ENCODE results near the gene ZNHIT6. TPM values are rescaled to one million over a fixed set of nuclear protein-coding genes. Genes with fewer than 3 reads are reported as not detected.

ZNHIT6 gene
- total RNA-seq, 2 donors from 2014 or later, result 18.8 to 24.0 TPM

DNA sequence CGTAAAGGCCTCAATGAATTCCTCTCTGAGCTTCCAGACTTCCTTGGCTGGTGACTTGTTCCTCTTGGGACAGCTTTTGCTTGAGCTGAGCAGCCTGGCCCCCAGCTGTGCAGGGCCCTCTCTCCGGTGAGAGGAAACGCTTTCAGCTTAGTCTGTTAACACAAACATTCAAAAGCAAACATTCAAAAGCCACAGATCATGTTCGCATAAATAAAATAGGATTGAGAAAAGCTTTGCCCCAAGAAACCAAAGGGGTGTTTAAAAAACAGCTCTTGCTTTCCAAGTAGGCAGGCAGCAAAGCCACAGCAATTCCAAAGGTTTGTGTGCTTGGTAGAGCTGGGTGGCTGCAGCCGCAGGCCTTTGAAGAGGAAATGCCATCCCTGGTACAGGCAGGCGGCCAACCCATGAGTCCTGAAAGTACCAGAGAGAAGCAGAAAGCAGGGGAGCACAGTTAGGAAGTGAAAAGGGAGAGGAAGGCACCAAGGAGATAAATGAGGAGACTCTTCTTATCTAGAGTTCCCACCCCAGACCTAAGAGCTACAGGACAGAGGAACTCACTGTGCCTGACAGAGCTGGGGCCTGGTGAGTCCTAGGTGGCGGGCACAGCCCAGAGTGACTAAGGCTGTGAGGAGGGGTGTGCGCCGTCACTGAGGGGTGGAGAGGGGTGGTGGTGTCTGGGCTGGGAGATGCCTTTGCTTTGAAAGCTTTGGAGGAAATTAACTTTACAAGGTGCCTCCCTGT is 79.3 kb downstream of the ZNHIT6 start:
- peaks cover 11 to 23% of the 10 kb centered on the region in 2 donors for H3K36me3 Mint-ChIP-seq (ENCODE audit: insufficient read depth in 2 of 2)
- DNase-seq (no peak), ATAC-seq (replicated peaks in 1 of 2) (no peak)
- H3K9me3 Mint-ChIP-seq, result peaks cover 8 to 9% of the 10 kb centered on the region in 2 donors
- H3K27me3 Mint-ChIP-seq (ENCODE audit: low read depth), result no peaks in the 10 kb centered on the region
- no peak overlapping the region for H3K27ac Mint-ChIP-seq
- H3K4me3 Mint-ChIP-seq, result no peak overlapping the region
- no peaks in the 10 kb centered on the region for H3K4me1 Mint-ChIP-seq (ENCODE audit: low read depth)

DNA sequence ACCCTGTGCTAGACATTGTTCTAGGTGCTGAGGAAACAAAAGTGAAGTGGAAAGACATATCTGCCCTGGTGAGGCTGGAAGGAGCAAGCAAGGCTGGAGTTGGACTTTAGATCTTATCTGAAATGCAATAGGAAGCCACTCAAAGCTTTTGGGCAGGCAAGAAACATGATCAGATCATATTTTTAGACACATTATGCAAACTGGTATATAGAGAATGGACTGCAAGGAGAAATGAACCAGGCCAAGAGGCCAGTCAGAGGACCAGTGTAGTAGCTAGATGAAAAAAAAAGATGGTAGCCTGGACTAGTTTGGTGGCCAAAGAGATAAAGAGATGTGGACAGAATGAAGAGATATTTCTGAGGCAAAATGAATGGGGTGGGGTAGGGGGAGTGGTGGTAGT is 81.4 kb downstream of the ZNHIT6 start:
- no peak overlapping the region for H3K4me3 Mint-ChIP-seq
- no peak for ATAC-seq (replicated peaks in 1 of 2)
- peaks cover 15 to 17% of the 10 kb centered on the region in 2 donors for H3K9me3 Mint-ChIP-seq
- peaks cover 23 to 38% of the 10 kb centered on the region in 2 donors for H3K36me3 Mint-ChIP-seq (ENCODE audit: insufficient read depth in 2 of 2)
- H3K4me1 Mint-ChIP-seq (ENCODE audit: low read depth), result no peaks in the 10 kb centered on the region
- no peak overlapping the region for H3K27ac Mint-ChIP-seq
- no peak for DNase-seq
- no peaks in the 10 kb centered on the region for H3K27me3 Mint-ChIP-seq (ENCODE audit: low read depth)

DNA sequence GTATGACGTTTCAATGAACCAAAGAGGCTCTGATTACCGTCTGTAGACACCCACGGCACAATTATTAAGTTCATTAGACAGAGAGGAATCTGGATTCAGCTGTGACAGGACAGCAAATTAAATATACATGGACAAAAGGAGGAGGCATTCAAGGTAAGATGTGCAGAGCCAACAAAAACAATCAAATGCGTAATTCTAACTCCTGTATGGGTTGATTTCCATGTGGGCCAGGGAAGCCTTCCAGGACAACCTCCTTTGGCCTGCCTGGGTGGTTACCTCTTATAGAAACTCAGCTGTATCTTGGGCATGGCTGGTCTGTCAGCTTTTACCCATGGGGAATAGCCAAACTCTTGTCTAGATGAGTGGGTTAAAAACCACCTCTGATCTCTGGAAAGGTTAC is 83.9 kb downstream of the ZNHIT6 start:
- H3K4me1 Mint-ChIP-seq (ENCODE audit: low read depth), result no peaks in the 10 kb centered on the region
- no peak overlapping the region for H3K4me3 Mint-ChIP-seq
- no peaks in the 10 kb centered on the region for H3K27me3 Mint-ChIP-seq (ENCODE audit: low read depth)
- H3K9me3 Mint-ChIP-seq, result peaks cover 20 to 30% of the 10 kb centered on the region in 2 donors
- no peak overlapping the region for H3K27ac Mint-ChIP-seq
- H3K36me3 Mint-ChIP-seq (ENCODE audit: insufficient read depth in 2 of 2), result peaks cover 29 to 49% of the 10 kb centered on the region in 2 donors
- no peak for DNase-seq
- no peak for ATAC-seq (replicated peaks in 1 of 2)

DNA sequence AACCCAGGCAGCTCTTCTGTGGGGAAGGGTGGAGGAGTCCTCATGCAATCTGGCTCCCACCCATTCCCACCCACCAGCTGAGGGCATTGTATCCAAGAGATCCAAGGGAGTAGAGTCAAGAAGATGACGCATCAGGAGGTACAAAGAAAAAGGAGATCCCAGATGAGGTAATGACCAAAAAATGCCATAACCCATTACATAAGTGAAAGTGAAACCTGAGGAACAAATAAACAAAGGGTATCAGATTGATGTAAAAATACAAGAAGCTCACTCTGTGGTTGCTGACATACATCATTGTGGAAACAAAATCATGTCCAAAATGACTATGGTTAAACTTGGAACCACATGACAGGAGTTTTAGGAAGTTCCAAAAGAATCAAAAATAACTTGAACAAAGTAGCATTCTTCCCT is 85.2 kb downstream of the ZNHIT6 start:
- Mint-ChIP-seq H3K9me3 (peaks cover 20 to 30% of the 10 kb centered on the region in 2 donors), H3K4me3 (no peak overlapping the region), H3K4me1 (ENCODE audit: low read depth) (no peaks in the 10 kb centered on the region), H3K27ac (no peak overlapping the region), H3K27me3 (ENCODE audit: low read depth) (no peaks in the 10 kb centered on the region), H3K36me3 (ENCODE audit: insufficient read depth in 2 of 2) (peaks cover 29 to 43% of the 10 kb centered on the region in 2 donors)
- no peak for DNase-seq
- peak; percentile 58 to 67 for ATAC-seq (replicated peaks in 1 of 2)

DNA sequence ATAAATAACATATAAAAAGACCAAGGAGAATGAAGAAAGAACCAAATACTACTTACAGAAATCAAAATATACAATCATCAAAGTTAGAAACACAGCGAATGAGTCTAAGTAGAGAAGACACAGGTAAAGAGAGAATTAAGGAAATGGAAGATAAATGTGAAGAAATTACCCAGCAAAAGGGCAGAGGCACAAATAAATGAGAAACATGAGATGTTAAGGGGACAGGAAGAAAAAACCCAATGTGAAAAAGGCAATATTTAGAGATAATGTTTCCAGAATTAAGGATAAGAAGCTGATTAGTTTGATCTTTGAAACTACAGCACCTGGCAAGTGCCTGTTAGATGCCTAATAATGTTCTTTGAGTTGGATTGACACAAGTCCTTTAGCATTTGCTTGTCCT is 86.8 kb downstream of the ZNHIT6 start:
- DNase-seq (no peak), ATAC-seq (replicated peaks in 1 of 2) (no peak)
- H3K4me1 Mint-ChIP-seq (ENCODE audit: low read depth), result no peaks in the 10 kb centered on the region
- no peaks in the 10 kb centered on the region for H3K27me3 Mint-ChIP-seq (ENCODE audit: low read depth)
- no peak overlapping the region for H3K27ac Mint-ChIP-seq
- peaks cover 15 to 23% of the 10 kb centered on the region in 2 donors for H3K9me3 Mint-ChIP-seq
- H3K4me3 Mint-ChIP-seq, result no peak overlapping the region
- peaks cover 24 to 38% of the 10 kb centered on the region in 2 donors for H3K36me3 Mint-ChIP-seq (ENCODE audit: insufficient read depth in 2 of 2)

DNA sequence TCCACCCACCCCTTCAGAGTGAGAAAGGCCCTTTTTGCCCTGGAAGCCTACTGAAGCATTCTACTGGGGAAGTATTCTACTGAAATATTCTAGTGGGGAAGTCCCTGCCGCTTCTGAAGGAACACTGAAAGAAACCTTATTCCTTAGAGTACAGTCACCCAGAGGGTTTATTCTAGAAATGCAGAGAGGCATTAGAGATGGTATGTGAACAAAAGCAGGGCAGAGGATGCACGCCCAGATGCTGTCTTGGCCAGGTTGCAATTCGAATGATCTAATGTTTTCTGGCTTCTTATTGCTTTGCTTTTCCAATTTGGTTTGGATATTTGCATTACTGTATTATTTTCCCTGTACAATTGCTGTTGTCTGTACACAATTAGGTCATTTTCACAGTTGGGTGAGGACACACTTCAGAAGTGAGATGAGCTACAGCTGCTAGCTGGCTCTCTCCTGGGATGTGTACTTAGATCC is 90.6 kb downstream of the ZNHIT6 start:
- ATAC-seq (replicated peaks in 1 of 2), result no peak
- DNase-seq, result no peak
- Mint-ChIP-seq H3K27me3 (ENCODE audit: low read depth) (no peaks in the 10 kb centered on the region), H3K27ac (no peak overlapping the region), H3K9me3 (peaks cover 12 to 19% of the 10 kb centered on the region in 2 donors), H3K36me3 (ENCODE audit: insufficient read depth in 2 of 2) (peaks cover 15 to 24% of the 10 kb centered on the region in 2 donors), H3K4me3 (no peak overlapping the region), H3K4me1 (ENCODE audit: low read depth) (no peaks in the 10 kb centered on the region)

DNA sequence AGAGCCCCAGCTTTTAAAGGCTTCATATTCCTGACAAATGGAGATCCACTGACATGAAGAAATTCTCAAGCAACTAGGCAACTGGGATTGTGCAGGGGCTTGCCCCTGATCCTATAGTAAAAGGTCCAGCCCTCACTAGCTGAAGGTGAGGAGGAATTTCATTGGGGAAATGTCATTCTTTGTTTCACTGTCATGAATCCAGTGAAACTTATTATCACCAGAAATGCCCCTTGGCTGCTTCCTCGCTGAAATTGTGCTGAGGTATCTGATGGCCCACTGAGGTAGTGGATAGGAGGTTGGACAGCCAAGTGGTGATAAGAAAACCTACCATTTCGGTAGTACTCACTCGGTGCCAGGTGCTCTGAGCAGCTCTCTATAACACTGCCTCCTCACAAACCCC is 91.5 kb downstream of the ZNHIT6 start:
- Mint-ChIP-seq H3K4me1 (ENCODE audit: low read depth) (no peaks in the 10 kb centered on the region), H3K36me3 (ENCODE audit: insufficient read depth in 2 of 2) (peaks cover 7 to 15% of the 10 kb centered on the region in 2 donors), H3K4me3 (no peak overlapping the region), H3K27me3 (ENCODE audit: low read depth) (no peaks in the 10 kb centered on the region), H3K9me3 (peaks cover 6 to 13% of the 10 kb centered on the region in 2 donors), H3K27ac (no peak overlapping the region)
- DNase-seq, result no peak
- no peak for ATAC-seq (replicated peaks in 1 of 2)

DNA sequence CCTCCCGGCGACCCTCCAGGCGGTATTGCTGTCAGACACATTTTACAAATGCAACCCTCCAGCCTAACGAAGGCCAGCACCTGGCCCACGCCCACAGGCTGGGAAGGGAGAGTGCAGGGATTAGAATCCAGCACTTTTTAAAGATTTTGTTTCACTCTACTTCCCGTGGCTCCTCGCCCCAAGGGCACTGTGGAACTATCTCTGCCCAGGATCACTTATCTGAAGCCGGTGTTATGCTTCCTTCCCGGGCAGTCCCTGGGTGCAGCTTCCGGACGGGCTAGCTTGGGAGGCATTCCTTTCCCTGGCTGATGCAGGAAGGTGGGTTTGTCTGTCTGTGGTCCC is 91.9 kb downstream of the ZNHIT6 start:
- H3K36me3 Mint-ChIP-seq (ENCODE audit: insufficient read depth in 2 of 2), result peaks cover 5 to 12% of the 10 kb centered on the region in 2 donors
- DNase-seq, result no peak
- no peaks in the 10 kb centered on the region for H3K4me1 Mint-ChIP-seq (ENCODE audit: low read depth)
- H3K27ac Mint-ChIP-seq, result no peak overlapping the region
- H3K9me3 Mint-ChIP-seq, result peaks cover 5 to 11% of the 10 kb centered on the region in 2 donors
- H3K4me3 Mint-ChIP-seq, result no peak overlapping the region
- H3K27me3 Mint-ChIP-seq (ENCODE audit: low read depth), result no peaks in the 10 kb centered on the region
- no peak for ATAC-seq (replicated peaks in 1 of 2)

DNA sequence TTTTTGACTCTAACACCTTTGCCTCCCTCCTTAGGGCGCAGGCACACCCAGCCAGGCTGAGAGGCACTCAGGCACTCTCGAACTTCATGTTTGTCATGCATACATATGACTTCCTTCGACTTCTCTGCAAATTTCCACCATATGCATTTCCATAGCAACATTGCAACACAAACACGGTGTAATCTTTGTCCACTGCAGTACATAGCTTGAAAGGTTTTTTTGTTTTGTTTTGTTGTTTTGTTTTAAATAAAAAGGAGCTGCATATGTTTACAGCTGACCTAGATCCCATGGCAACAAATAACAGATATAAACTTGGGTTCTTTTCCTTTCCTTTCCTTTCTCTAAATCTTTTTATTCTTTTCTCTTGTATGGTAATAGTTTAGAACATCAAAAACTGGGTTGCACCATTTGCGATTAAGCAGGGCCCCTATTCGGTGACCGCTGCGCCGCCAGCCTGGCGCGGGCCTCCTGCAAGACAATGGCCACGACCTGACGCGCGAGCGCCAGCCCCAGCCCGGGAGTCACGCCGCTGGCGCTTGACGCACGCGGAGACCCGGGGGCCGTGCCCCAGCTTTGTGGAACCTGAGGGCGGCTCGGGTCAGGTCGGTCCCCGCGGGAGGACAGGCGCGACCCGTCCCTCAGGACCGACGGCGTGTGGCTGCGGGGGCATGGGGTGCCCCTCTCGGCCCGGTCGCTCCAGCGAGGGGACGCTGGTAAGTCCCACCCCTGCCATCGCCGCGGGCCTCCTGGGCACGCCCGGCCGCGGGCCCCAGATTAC is 92.5 kb downstream of the ZNHIT6 start:
- ATAC-seq (replicated peaks in 1 of 2) (no peak), DNase-seq (no peak)
- Mint-ChIP-seq H3K9me3 (peaks cover 4 to 7% of the 10 kb centered on the region in 2 donors), H3K27ac (no peak overlapping the region), H3K4me3 (no peak overlapping the region), H3K4me1 (ENCODE audit: low read depth) (no peaks in the 10 kb centered on the region), H3K27me3 (ENCODE audit: low read depth) (no peaks in the 10 kb centered on the region), H3K36me3 (ENCODE audit: insufficient read depth in 2 of 2) (peaks cover 4 to 7% of the 10 kb centered on the region in 2 donors)

DNA sequence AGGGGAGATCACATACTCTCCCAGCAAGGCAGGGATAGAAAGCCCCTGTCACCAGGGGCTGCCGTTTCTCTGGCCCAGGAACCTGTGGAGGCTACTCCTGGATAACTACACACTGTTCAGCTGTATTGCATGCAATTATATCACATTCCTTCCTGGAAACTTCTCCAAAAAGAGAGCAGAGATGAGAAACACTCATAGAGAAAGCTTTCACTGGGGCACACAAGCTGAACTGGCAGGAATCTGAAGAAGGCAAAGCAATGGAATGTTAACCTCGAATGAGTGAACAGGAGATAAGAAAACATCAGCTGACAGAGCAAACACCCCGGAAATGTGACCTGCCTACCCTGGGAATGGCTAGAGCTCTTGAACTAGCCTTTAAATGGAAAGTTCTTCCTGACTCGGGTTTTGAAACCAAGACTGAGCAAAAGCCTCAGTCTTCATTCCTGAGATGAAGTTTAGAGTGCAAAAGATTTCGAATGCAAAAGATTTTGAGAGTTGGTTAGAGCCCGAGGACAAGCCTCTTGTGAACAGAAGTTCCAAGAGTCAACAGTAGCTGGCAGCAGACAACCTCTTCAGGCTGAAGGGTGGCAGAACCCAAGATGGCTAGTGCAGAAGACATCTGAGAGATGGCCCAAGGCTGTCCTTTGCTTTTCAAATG is 95.4 kb downstream of the ZNHIT6 start:
- peaks cover 0 to 1% of the 10 kb centered on the region in 2 donors for H3K9me3 Mint-ChIP-seq
- ATAC-seq (replicated peaks in 1 of 2) (no peak), DNase-seq (no peak)
- no peak overlapping the region for H3K27ac Mint-ChIP-seq
- no peaks in the 10 kb centered on the region for H3K27me3 Mint-ChIP-seq (ENCODE audit: low read depth)
- peaks cover 1 to 2% of the 10 kb centered on the region in 2 donors for H3K36me3 Mint-ChIP-seq (ENCODE audit: insufficient read depth in 2 of 2)
- no peak overlapping the region for H3K4me3 Mint-ChIP-seq
- H3K4me1 Mint-ChIP-seq (ENCODE audit: low read depth), result no peaks in the 10 kb centered on the region

DNA sequence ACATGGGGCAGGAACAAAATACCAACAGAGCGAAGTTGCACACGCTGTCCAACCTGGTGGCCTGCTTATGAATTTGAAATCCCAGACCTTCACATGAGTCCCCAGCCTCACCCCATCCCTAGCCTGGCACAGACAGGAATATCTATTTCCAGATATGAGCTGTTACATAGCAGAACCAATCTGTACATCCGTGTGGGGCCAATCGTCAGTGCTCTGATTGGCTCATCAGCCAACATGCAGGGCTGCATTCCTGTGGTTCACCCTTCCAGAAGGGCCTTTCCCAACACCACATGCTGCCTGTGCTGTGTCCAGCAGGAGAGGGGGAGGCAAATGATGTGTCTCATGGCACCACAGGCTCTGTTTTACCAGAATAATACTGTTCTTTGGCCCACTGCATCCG is 96.4 kb downstream of the ZNHIT6 start:
- Mint-ChIP-seq H3K27me3 (ENCODE audit: low read depth) (no peaks in the 10 kb centered on the region), H3K36me3 (ENCODE audit: insufficient read depth in 2 of 2) (peaks cover 1 to 2% of the 10 kb centered on the region in 2 donors), H3K4me3 (no peak overlapping the region), H3K9me3 (peaks cover 0 to 1% of the 10 kb centered on the region in 2 donors), H3K27ac (no peak overlapping the region), H3K4me1 (ENCODE audit: low read depth) (no peaks in the 10 kb centered on the region)
- DNase-seq (no peak), ATAC-seq (replicated peaks in 1 of 2) (no peak)

DNA sequence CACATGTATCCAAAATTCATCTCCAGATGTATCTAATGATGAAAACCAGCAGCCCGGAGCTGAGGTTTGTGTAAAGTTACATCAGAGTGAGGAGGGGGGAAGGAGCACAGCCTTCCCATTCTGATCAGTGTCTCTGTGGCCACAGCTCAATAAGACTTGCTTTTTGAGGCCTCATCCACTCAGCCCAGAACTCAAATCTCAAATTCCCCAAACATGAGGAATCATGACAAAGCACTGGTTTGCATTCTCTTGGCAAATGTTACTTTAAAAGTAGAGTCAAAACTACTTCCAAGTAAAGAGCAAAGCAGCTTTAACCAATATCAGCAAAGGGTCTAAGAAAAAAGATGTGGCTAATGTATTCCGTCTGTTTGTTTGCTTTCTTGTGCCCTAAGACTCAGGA is 96.8 kb downstream of the ZNHIT6 start:
- DNase-seq, result no peak

DNA sequence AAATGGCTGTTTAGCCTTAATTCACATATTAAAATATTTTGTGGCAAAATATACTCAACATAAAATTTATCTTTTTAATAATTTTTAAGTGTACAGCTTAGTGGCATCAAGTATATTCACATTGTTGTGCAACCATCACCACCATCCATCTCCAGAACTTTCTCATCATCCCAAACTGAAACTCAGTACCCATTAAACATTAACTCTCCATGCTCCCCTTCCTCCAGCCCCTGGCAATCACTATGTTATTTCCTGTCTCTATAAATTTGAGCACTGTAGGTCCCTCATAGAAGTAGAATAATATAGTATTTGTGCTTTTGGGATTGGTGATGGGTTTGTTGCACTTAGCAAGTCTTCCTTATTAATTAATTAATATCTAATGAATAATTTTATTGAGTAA is 98.3 kb downstream of the ZNHIT6 start:
- no peak overlapping the region for H3K27ac Mint-ChIP-seq
- H3K4me1 Mint-ChIP-seq (ENCODE audit: low read depth), result no peaks in the 10 kb centered on the region
- no peaks in the 10 kb centered on the region for H3K9me3 Mint-ChIP-seq
- H3K4me3 Mint-ChIP-seq, result no peak overlapping the region
- ATAC-seq (replicated peaks in 1 of 2) (no peak), DNase-seq (no peak)
- no peaks in the 10 kb centered on the region for H3K27me3 Mint-ChIP-seq (ENCODE audit: low read depth)
- H3K36me3 Mint-ChIP-seq (ENCODE audit: insufficient read depth in 2 of 2), result no peaks in the 10 kb centered on the region

More for the DNA sequence above, 96.8 kb downstream of the ZNHIT6 start:
- ATAC-seq (replicated peaks in 1 of 2), result no peak
- Mint-ChIP-seq H3K27me3 (ENCODE audit: low read depth) (no peaks in the 10 kb centered on the region), H3K4me1 (ENCODE audit: low read depth) (no peaks in the 10 kb centered on the region), H3K9me3 (no peaks in the 10 kb centered on the region), H3K27ac (no peak overlapping the region), H3K4me3 (no peak overlapping the region), H3K36me3 (ENCODE audit: insufficient read depth in 2 of 2) (peaks cover 0 to 2% of the 10 kb centered on the region in 2 donors)

Data from activated T-cell treated with anti-CD3 and anti-CD28 coated beads, Interleukin-2, amount 50 U/mL, for 72 hours (primary cell).